Esophagus muscularis mucosa (tissue), 4 donors: ENCODE measurements around the gene SLIT1.

ENCODE experiments used
- EP300 ChIP-seq: sonication (generic); formaldehyde crosslinking; IDR thresholded peaks from one replicate; pipeline ENCODE4 v1.6.1; 2017; ENCODE audit warnings: antibody characterized with exemption
- POLR2A ChIP-seq: fragments of 450-650 bp; IDR thresholded peaks from one replicate; pipeline ENCODE4 v1.6.1; 2017; ENCODE audit warnings: antibody characterized with exemption, moderate library complexity, mild to moderate bottlenecking, low read depth
- TF ChIP-seq, protein P1 (sequence below), 3 experiments: fragments of 200-600 bp in 2 of 3; fragments of 450-650 bp in 1 of 3; sonication (generic) in 2 of 3; IDR thresholded peaks; one replicate each; pipeline ENCODE4 v1.5.1; 2017 to 2019; ENCODE audit warnings: antibody characterized with exemption in 3 of 3, mild to moderate bottlenecking in 2 of 3, moderate library complexity in 1 of 3

- TF ChIP-seq, protein P1, sequence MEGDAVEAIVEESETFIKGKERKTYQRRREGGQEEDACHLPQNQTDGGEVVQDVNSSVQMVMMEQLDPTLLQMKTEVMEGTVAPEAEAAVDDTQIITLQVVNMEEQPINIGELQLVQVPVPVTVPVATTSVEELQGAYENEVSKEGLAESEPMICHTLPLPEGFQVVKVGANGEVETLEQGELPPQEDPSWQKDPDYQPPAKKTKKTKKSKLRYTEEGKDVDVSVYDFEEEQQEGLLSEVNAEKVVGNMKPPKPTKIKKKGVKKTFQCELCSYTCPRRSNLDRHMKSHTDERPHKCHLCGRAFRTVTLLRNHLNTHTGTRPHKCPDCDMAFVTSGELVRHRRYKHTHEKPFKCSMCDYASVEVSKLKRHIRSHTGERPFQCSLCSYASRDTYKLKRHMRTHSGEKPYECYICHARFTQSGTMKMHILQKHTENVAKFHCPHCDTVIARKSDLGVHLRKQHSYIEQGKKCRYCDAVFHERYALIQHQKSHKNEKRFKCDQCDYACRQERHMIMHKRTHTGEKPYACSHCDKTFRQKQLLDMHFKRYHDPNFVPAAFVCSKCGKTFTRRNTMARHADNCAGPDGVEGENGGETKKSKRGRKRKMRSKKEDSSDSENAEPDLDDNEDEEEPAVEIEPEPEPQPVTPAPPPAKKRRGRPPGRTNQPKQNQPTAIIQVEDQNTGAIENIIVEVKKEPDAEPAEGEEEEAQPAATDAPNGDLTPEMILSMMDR (IDR thresholded peaks at IDR 0.05): no peak
- TF ChIP-seq POLR2A (no peak), EP300 (no peak)
Measured at GRCh38 chr10:97171001-97171400, 14.8 kb downstream of the SLIT1 start.
